ENCODE data around the gene CATSPER1. TPM values are rescaled to one million over a fixed set of nuclear protein-coding genes. Genes with fewer than 3 reads are reported as not detected.

The CATSPER1 gene
- total RNA-seq, 4 donors from 2014 or later: 1.5 TPM; not detected in 3

DNA sequence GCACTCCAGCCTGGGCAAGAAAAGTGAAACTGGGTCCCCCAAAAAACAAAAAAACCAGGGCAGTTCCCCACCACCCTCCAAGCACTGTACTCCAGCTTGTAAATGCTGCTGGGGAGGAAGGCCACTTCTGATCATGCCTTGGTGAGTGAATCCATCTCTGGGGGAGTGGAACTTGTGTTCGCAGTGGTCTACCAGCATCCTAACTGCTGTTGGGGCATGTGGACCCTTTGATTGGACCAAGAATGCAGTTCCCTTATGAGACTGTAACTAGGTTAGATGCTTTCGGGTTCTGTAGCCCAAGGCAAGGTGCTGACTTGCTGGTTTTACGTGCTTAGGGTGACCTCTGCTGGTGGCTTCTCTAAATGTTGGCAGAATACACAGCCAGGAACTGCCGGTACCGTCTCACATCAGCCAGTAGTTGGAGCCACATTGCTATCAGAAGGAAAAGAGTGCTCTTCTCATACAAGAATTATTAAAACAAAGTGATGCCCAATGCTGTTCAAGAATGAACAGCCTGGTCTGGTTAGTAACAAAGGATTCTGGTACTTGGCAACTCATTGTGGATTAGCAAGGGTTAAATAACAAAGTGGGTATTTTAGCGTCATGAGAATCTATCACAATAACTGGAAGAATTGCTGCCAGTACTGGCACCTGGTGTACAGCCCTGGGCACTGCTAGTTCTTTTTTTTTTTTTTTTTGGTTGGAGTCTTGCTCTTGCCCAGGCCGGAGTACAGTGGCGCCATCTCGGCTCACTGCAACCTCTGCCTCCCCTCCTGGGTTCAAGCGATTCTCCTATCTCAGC is 37.3 kb downstream of the CATSPER1 start:
- TF ChIP-seq, protein P1, sequence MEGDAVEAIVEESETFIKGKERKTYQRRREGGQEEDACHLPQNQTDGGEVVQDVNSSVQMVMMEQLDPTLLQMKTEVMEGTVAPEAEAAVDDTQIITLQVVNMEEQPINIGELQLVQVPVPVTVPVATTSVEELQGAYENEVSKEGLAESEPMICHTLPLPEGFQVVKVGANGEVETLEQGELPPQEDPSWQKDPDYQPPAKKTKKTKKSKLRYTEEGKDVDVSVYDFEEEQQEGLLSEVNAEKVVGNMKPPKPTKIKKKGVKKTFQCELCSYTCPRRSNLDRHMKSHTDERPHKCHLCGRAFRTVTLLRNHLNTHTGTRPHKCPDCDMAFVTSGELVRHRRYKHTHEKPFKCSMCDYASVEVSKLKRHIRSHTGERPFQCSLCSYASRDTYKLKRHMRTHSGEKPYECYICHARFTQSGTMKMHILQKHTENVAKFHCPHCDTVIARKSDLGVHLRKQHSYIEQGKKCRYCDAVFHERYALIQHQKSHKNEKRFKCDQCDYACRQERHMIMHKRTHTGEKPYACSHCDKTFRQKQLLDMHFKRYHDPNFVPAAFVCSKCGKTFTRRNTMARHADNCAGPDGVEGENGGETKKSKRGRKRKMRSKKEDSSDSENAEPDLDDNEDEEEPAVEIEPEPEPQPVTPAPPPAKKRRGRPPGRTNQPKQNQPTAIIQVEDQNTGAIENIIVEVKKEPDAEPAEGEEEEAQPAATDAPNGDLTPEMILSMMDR (IDR thresholded peaks at IDR 0.05; ENCODE audit: low read depth): no peak

DNA sequence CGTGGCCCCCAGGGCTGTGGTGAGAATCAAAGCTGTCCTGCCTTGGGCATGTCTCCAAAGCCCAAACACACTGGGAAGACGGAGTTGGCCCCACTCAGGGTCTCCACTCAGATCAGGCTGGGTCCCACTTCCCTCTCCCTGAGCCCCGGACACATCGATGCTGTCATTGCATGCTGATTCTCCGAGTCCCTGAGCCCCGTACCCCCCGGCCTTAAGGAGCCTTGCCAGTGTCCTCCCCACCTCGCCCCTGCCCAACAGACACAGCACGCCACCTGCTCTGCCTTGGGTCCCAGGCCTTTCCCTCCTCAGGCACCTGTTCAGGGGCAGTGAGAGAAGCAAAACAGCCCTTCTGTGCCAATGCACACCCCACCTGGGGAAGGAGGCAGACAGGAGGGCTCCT is 38.9 kb downstream of the CATSPER1 start:
- TF ChIP-seq, protein P1 (IDR thresholded peaks at IDR 0.05; ENCODE audit: low read depth): no peak

DNA sequence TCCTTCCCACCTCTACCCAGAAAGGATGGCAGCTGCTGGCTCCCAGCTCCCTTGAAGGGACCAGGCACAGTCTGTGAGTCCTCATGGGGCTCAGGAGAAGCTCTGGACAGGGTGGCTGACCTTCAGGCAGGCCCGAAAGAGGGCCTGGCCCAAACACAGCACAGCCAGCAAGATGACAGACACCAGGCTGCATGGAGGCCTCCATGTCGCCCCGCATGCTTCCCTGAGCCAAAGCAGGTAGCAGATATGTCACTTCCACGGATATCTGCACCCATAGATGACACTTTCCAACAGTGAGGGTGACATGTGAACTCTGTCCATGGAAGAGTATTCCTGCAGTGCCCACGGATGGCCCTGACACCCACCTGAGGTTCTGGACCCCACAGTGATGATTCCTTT is 42.7 kb downstream of the CATSPER1 start:
- TF ChIP-seq, protein P1 (IDR thresholded peaks at IDR 0.05; ENCODE audit: low read depth): no peak

DNA sequence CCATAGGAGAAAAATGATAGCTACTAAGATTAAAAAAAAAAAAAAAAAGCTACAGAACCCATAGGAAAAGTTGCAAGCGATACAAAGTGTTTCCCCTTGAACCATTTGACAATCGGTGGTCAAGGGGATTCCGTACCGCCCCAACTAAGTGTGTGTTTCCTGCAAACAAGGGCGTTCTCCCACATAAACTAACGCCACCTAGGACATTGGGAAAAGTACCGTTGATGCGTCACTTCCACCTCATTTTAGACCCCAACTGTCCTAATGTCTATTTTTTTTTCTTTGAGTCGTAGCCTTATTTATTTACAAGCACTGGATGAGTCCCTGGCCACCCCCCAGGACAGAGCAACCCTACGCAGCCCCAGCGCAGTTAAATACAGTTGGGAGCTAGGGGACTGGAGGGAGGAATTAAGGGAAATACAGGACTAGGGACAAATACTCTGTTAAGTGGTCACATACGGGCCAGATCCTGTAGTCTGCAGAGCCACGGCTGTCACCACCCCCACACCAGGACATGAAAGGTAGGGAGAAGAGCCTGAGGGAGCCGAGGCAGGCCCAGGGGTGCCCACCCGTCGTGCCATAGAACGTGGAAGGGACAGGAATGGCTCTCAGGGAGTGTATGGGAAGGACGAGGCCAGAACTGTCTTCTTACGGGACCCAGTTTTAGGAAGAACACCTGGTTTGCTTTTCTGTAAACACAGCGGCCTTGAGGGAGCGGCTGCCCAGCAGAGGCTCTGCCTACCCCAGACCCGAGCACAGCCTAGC is 43.3 kb downstream of the CATSPER1 start:
- TF ChIP-seq, protein P1 (IDR thresholded peaks at IDR 0.05; ENCODE audit: low read depth): no peak

DNA sequence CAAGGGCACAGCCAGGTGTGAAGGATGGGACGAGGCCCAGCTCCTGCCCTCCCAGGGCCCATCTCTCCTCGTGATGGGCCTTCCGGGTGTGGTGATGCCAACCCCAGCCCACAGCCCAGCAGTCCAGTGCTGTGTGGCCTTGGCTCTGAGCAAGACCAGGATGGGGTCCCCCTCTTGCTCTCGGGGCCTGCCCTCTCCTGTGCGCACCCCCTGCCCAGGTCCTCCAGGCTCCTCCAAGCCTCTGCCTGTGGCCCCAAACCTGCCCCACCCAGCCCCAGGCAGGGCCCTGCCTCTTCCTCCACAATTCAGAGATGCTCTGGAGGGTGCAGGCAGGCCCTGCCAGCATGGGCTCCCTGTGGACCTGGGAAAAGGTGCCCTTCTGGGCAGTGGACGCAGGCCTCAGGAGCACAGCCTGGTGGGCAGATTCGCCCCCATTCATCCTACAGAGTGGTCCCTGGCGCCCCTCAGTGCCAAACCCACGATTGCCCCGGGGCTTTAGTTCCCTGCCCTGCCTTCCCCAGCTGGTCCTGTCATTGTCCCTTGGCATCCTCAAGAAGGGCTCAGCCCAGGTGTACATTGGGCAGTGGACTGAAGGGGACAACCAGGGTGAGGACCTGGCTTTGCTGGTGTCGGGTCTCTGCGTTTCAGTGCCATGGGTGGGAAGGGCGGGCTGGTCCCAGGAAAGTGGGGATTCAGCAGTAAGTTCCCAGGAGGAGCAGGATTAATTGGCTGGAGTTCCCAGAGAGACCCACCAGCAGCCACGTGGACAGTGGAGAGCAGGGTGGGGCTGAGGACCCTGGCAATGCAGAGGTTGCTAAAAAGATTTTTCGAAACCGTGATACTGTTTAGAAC is 44.1 kb downstream of the CATSPER1 start:
- TF ChIP-seq, protein P1 (IDR thresholded peaks at IDR 0.05; ENCODE audit: low read depth): no peak

DNA sequence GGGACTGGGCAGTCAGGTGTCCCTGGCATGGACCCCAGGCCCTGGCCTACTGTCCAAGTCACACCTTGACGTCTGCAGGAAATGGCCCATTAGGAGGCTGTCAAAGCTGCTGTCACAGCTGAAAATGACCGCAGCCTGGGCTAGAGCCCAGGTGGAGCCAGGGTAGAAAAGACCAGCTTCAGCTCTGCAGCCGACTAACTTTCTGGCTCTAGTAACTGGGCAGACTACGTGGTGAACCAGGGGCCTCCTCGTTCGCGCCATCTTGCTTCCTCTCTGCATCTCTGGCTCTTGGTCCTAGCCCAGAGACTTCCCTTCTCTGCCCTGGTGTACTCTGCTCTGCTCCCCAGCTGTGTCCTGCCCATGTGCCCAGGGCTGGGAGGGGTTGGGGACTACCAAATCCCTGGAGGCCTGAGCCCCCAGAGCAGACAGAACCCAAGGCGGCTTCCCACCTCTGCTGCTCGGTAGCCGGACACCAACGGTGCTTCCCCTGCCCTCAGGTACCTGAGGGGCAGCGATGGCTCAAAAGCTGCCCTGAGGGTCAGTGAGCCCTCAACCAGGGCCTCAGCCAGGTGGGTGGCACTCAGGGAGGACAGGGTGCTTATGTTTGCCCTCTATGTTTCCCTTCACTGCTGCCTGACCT is 45.1 kb downstream of the CATSPER1 start:
- TF ChIP-seq, protein P1 (IDR thresholded peaks at IDR 0.05; ENCODE audit: low read depth): no peak

All from subcutaneous adipose tissue (tissue), 4 donors.